GM18868 (cell line): ENCODE data around the gene VPS35L.
"Not testable (repeated sequence)": the region's sequence is repeated elsewhere in the genome, so short reads cannot be mapped to it uniquely, and the experiment has no call there.

ENCODE experiments used
- ATAC-seq: cut with Tn5 transposase; IDR thresholded peaks from one replicate; pipeline ENCODE4 v1.9.1; 2021; ENCODE audit warnings: mild to moderate bottlenecking, moderate library complexity; ENCODE audit not compliant: unreplicated experiment

Gene VPS35L

DNA sequence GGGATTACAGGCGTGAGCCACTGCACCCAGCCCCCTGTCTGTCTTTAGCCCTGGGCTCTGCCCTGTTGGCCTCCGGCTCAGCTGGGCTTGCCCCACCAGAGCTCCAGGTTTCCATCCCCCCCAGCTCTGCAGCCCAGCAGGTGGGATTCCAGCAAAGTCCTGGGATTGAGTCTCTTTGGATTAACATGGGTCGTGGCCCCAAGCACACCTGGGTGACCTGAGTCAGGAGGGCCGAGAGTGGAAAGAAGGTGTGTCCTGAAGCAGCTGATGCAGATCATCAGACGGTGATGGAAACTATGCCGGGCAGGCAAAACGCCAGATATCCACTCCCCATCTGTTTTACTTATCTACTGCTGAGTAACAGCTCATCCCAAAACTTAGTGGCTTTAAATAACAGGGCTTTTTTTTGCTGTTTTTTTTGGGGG is 90.1 kb downstream of the VPS35L start:
- no peak for ATAC-seq

DNA sequence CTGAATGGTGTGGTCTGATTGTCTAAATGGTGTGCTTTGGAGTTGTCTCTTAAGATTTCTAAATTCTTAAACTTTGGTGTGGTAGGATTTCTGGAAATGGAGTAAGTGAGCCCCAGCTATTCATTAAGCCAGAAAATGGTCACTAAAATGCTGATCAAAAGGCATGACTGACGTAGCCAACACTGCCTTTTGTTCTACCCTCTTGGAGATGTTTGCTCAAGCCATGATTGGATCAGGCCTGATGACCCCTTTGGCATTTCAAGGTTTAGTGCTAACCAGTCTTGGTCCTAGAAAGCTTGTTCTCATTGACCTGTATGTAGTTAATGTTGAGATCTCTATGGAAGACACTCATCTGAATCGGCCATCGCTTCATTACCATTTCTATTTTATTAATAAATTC is 94.5 kb downstream of the VPS35L start:
- no peak for ATAC-seq

GRCh38 chr16:19654147-19654546 is 98.6 kb downstream of the VPS35L start:
- ATAC-seq, result no peak

DNA sequence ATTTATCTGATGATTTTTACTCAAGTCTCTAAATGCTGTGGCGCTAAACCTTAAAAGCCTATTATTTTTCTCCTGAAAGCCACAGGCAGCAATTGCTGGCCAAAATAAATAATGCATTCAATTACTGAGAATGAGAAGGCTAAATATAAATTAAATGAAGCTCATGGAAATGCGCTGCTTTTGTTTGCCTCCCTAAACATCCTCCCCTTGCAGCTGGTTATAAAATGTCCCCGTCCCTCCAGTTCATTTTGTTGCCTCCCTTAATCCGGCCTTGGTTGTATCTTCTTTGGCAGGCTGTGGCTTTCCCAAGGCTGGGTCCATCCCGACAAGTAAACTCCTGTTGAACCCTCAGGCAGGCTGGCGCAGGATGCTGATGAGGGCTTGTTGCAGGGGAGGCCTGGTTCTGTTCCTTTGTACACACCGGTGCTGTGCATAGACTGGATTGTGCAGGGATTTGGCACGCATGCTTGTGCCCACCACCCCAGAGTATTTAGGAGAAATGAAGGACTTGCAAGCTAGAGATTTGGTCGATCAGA is 99.8 kb downstream of the VPS35L start:
- no peak for ATAC-seq

DNA sequence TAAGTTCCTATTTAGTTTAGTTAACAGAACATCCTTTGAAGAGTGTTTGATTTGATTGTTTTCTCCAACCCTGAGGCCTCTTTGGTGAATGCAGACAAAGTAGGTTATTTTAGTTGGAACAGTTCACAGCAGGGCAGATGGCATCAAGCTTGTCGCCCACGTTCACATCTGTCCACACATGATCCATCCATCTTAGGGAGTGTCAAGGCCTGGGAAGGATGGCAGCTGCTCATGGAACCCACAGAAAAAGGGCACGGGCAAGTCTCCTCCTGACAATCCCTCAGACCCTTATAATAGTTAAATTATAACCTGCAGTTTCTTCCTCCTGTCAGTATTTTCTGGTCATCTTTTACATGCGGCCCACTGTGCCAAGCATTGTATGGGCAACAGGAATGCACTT is 102.3 kb downstream of the VPS35L start:
- ATAC-seq, result no peak

GRCh38 chr16:19659554-19659953 is 104.1 kb downstream of the VPS35L start:
- no peak for ATAC-seq

- no peak for ATAC-seq
Measured at GRCh38 chr16:19660432-19660831, 104.9 kb downstream of the VPS35L start.

GRCh38 chr16:19662351-19662750 is 106.8 kb downstream of the VPS35L start:
- ATAC-seq, result no peak

- no peak for ATAC-seq
Measured at GRCh38 chr16:19664166-19664565, 108.7 kb downstream of the VPS35L start.

GRCh38 chr16:19665313-19665712 is 109.8 kb downstream of the VPS35L start:
- not testable (repeated sequence) for ATAC-seq

- no peak for ATAC-seq
Measured at GRCh38 chr16:19666477-19666876, 111.0 kb downstream of the VPS35L start.

GRCh38 chr16:19672378-19672777 is 116.9 kb downstream of the VPS35L start:
- no peak for ATAC-seq

GRCh38 chr16:19674485-19674884 is 119.0 kb downstream of the VPS35L start:
- ATAC-seq, result no peak

DNA sequence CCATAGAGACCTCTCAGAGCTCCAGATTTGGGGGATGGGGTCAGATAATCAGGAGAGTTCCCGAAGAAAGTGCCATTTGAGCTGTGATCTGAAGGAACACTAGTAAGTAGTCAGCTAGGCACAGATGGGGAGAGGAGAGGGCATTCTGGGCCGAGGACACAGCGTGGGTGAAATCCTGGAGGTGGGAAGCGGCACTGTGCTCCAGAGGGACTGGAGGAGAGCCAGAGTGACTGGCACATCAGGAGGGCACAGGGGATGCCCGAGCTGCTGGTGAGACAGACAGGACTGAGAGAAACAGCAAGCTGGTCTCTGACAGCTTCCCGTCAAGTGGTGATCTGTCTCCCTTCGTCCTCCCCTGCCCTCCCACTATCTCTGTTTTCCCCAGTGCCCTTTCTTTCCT is 121.9 kb downstream of the VPS35L start:
- no peak for ATAC-seq

- ATAC-seq, result no peak
Measured at GRCh38 chr16:19678804-19679203, 123.3 kb downstream of the VPS35L start.

GRCh38 chr16:19679281-19679680 is 123.8 kb downstream of the VPS35L start:
- ATAC-seq, result not testable (repeated sequence)

DNA sequence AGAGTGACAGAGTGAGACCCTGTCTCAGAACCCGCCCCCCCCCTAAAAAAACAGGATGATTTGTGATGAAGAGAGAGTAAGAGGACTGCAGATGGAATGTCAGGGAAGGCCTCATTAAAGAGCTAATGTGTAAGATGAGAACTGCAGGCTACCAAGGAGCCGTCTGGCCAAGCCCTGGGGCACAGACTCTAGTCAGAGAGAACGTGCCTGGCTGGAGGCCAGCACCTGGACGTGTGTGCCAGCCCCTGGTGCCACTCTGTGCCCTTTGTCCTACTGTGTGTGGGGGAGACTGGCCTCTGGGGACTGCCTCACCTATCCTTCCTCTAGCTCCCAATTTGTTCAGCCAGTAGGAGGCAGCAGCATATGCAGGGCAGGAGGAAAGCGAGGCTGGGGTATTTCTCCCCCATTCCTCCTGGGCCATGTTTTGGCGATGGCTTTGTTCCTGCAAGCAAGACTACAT is 125.4 kb downstream of the VPS35L start:
- ATAC-seq, result no peak

GRCh38 chr16:19681637-19682036 is 126.1 kb downstream of the VPS35L start:
- ATAC-seq, result no peak

DNA sequence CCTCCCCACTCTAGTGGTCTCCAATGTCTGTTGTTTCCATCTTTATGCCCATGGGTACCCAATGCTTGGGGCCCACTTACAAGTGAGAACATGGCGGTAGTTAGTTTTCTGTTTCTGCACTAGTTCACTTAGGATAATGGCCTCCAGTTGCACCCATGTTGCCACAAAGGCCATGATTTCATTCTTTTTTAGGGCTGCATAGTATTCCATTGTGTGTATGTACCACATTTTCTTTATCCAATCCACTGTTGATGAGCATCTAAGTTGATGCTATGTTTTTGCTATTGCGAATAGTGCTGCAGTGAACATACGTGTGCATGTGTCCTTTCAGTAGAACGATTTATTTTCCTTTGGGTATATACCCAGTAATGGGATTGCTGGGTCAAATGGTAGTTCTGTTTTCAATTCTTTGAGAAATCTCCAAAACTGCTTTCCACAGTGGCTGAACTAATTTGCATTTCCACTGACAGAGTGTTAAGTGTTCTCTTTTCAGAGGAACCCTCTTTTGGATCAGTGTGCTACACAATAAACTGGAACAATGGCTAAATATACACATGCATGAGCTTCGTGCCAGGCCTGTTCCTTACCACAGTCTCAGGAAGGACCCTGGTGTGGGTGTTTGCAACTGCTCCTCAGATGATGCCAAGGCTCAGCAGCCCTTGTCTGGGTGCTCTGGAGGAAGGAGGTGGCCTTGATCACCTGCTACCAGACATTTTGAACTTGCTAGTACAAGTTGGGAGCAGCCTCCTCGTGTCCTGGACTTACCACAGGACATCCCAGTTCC is 128.1 kb downstream of the VPS35L start:
- no peak for ATAC-seq

- ATAC-seq, result no peak
Measured at GRCh38 chr16:19685176-19685575, 129.7 kb downstream of the VPS35L start.

- ATAC-seq, result no peak
Measured at GRCh38 chr16:19687279-19687678, 131.8 kb downstream of the VPS35L start.

- no peak for ATAC-seq
Measured at GRCh38 chr16:19688396-19689024, 133.0 kb downstream of the VPS35L start.
